Psoas muscle (tissue), 8 donors: ENCODE data around the gene KIF6. TPM values are rescaled to one million over a fixed set of nuclear protein-coding genes. Genes with fewer than 3 reads are reported as not detected.

Experiments used
- ATAC-seq, 4 donors: fragments of 200-7000 bp; cut with Tn5 transposase; one replicate each; pipeline ENCODE4 v1.9.1; 2020; ENCODE audit warnings: moderate library complexity in 3 of 4, mild to moderate bottlenecking in 2 of 4
- DNase-seq, 2 donors: peaks; one replicate each; pipeline ENCODE4 v3.0.0-alpha.2; 2020
- H3K27ac ChIP-seq: fragments of 200-600 bp; one replicate; pipeline ENCODE4 v1.8.0; 2022
- H3K27me3 ChIP-seq, 3 donors: fragments of 200-600 bp in 1 of 3; one replicate each; pipeline versions ENCODE4 v1.6.1 to v1.8.0; 2013 to 2022; ENCODE audit warnings: low read length in 2 of 3, mild to moderate bottlenecking in 2 of 3, moderate library complexity in 1 of 3; ENCODE audit not compliant: insufficient read depth in 3 of 3
- H3K36me3 ChIP-seq, 2 donors: fragments of 200-600 bp in 1 of 2; one replicate each; pipeline versions ENCODE4 v1.6.1 to v1.8.0; 2013 to 2022; ENCODE audit warnings: low read depth in 1 of 2, mild to moderate bottlenecking in 1 of 2, moderate library complexity in 1 of 2; ENCODE audit not compliant: insufficient read depth in 1 of 2
- H3K4me1 ChIP-seq: fragments of 200-600 bp; one replicate; pipeline ENCODE4 v1.8.0; 2022
- H3K4me3 ChIP-seq: fragments of 200-600 bp; one replicate; pipeline ENCODE4 v1.8.0; 2022; ENCODE audit warnings: mild to moderate bottlenecking
- H3K9me3 ChIP-seq: fragments of 200-600 bp; one replicate; pipeline ENCODE4 v1.8.0; 2022
- WGBS, 3 donors: extraction: QIAGEN DNeasy Blood & Tissue Kit; methylation state at CpG; one replicate each; pipeline versions ENCODE4 v1.1.6 to v1.1.7; 2013; 5-methylcytosine and 5-hydroxymethylcytosine counted together
- intact Hi-C, 2 donors: fragments of 100-400 bp; cut with DNase I; formaldehyde crosslinking; loops; one replicate each; pipeline versions ENCODE4 v1.11.0 to v1.14.2; 2022
- polyA plus RNA-seq, 3 donors: library from polyadenylated mRNA; stranded (reverse); fragments of 200-250 nt; gene quantifications; one replicate each; pipeline ENCODE4 v1.2.3, GENCODE V29; 2013
- total RNA-seq, 4 donors: library from RNA; stranded (reverse); fragmentation: NEBNext Ultra II Directional in 2 of 4; extraction: Animal tissue kit (Norgen Biotek cat#: 25700) in 2 of 4; gene quantifications; one replicate each; pipeline versions ENCODE4 v1.2.1 to v1.2.4, GENCODE V29; 2021 to 2023
- TF ChIP-seq, protein P1 (sequence below): fragments of 200-600 bp; IDR thresholded peaks from one replicate; pipeline ENCODE4 v1.8.0; 2022; ENCODE audit warnings: antibody characterized with exemption
- donor health status: healthy with polysubstance abuse.
- donor health status: DM: no; HTN: no; CAD: no; lungs with moderate emphysema.
- donor health status: Bipolar disorder and iron deficiency.
- donor health status: healthy.
- donor health status: DM: yes; HTN: yes; CAD: no.
- donor health status: DM: no; HTN: no; CAD: no.
- donor health status: DM: no; HTN: no; CAD: no.
- donor health status: DM: yes; HTN: yes; CAD: no.

The KIF6 gene
- total and polyA plus RNA-seq, 7 donors, result 0.03 to 0.17 (median 0.09) TPM; not detected in 2

DNA sequence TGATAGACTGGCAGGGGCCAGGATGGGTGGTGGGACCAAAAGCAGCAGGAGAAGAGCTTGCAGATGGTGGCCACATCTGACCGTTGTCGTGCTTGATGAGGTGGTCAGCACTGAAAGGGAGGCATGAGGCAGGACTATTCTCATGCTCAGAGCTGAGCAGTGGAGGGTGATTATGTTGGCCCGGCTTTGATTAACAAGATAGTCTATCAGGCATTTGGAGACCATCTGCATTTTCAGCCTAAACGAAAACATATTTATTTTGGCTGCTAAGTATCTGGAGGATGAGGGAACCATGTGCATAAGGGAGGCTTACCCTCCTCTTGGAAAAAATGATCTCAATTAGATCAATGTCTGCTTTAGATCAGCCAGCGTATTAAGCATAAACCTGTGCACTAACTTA is 261.1 kb downstream of the KIF6 start:
- no peaks in the 10 kb centered on the region for H3K4me1 ChIP-seq
- no peaks in the 10 kb centered on the region for H3K9me3 ChIP-seq
- H3K27ac ChIP-seq, result no peak overlapping the region
- ATAC-seq (no peak), DNase-seq (no peak)
- intact Hi-C loops, result no loop called here
- no peaks in the 10 kb centered on the region for H3K27me3 ChIP-seq
- WGBS, 3 donors, result 83 to 89% (median 87%) methylated on average over 5 of the region's 5 CpGs
- H3K36me3 ChIP-seq, result no peaks in the 10 kb centered on the region
- TF ChIP-seq, protein P1, sequence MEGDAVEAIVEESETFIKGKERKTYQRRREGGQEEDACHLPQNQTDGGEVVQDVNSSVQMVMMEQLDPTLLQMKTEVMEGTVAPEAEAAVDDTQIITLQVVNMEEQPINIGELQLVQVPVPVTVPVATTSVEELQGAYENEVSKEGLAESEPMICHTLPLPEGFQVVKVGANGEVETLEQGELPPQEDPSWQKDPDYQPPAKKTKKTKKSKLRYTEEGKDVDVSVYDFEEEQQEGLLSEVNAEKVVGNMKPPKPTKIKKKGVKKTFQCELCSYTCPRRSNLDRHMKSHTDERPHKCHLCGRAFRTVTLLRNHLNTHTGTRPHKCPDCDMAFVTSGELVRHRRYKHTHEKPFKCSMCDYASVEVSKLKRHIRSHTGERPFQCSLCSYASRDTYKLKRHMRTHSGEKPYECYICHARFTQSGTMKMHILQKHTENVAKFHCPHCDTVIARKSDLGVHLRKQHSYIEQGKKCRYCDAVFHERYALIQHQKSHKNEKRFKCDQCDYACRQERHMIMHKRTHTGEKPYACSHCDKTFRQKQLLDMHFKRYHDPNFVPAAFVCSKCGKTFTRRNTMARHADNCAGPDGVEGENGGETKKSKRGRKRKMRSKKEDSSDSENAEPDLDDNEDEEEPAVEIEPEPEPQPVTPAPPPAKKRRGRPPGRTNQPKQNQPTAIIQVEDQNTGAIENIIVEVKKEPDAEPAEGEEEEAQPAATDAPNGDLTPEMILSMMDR, result no peak
- H3K4me3 ChIP-seq, result no peak overlapping the region

DNA sequence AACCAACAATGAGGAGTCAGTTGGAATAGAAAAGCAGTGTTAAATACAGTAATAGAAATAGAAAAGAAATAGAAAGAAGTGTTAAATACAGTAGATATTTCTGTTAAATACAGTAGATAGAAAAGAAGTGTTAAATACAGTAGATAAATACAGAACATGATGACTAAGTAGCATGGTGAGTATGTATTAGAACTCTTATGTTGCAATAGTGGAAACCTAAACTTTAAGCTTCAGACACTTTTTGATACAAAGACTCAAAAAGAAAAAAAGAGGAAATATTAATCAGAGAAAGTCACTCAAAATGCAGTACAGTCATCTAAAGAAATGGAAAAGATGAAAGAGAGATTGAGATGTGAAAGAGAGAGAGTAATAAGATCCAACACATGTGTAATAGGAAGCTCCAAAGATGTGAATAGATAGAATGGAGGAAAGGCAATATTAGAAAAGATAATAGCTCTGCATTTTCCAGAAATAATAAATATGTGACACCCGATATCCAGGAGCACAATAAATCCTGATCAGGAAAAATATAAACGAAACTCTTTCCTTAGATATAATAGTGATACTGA is 271.2 kb downstream of the KIF6 start:
- ATAC-seq (no peak), DNase-seq (no peak)
- 72 to 95% (median 89%) methylated on average over 2 of the region's 2 CpGs for WGBS, 3 donors
- H3K27me3 ChIP-seq, result peaks cover 0 to 5% (median 4%) of the 10 kb centered on the region in 3 donors
- no peaks in the 10 kb centered on the region for H3K4me1 ChIP-seq
- intact Hi-C loops, result no loop called here
- no peaks in the 10 kb centered on the region for H3K36me3 ChIP-seq
- H3K27ac ChIP-seq, result no peak overlapping the region
- H3K4me3 ChIP-seq, result no peak overlapping the region
- H3K9me3 ChIP-seq, result no peaks in the 10 kb centered on the region
- TF ChIP-seq, protein P1, result no peak

DNA sequence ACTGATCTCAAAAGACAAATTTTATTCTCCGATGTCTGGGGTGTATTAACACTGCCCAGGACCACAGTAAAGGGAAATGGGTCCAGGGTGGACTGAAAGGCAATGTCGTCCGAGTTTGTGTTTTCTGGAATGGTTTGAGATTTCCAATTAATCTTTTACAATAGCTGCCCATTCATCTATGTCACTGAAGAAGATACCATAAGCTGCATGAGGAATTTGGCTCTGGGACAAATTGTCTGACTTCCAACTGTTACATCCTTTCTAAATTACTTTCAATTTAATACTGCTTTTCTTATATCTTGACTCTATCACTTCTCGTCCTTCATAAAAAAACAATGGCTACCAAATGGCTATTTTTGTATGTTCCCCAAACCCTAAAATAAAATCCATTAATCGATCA is 272.0 kb downstream of the KIF6 start:
- Histone ChIP-seq H3K27me3 (peaks cover 0 to 5% (median 4%) of the 10 kb centered on the region in 3 donors), H3K36me3 (no peaks in the 10 kb centered on the region), H3K27ac (no peak overlapping the region), H3K4me3 (no peak overlapping the region), H3K4me1 (no peaks in the 10 kb centered on the region), H3K9me3 (no peaks in the 10 kb centered on the region)
- TF ChIP-seq, protein P1, result no peak
- 49 to 51% (median 49%) methylated on average over 5 of the region's 5 CpGs for WGBS, 3 donors
- ATAC-seq, result no peak
- intact Hi-C loops, result no loop called here
- DNase-seq, result no peak

DNA sequence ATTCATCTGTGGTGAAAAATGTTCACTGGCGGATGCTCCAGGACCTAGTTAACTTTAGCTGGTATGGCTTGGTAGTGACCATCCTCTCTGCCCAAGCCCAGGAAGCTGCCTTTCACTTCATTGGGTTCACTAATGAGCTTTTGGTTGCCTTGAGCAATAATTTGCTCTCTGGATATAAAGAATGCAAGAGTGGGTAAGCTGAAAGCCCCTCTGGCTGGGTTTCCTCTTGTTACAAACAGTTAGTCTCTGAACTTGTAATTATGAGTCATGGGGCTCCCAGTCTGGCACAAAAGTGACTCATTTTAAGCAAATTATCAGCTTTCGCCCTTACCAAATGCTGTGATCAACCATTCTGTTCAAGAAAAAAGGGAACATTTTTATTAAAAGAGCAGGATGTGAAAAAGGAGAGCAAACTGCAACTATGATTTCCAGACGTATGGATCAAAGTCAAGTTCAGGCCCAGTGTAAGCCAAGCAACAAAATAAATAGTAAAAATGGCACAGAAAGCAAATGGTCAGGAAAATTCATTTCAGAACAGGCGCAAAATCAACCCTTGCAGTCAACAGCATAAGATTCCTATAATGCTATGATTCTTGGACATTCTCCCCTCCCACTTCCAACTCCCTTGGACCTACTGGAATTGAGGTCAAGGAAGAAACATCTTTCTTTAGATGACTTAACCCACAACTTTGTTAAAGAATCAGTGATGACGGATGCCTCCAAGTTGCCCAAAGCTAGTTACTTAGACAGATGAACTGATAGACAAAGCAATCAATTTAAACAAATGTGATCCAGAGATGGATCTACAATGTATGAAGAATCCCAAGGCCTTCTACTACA is 272.7 kb downstream of the KIF6 start:
- DNase-seq, result no peak

More for the DNA sequence above, 272.7 kb downstream of the KIF6 start:
- TF ChIP-seq, protein P1, result no peak
- Histone ChIP-seq H3K4me1 (no peaks in the 10 kb centered on the region), H3K9me3 (no peaks in the 10 kb centered on the region), H3K27me3 (peaks cover 0 to 5% (median 4%) of the 10 kb centered on the region in 3 donors), H3K36me3 (no peaks in the 10 kb centered on the region), H3K27ac (no peak overlapping the region), H3K4me3 (no peak overlapping the region)
- ATAC-seq, result no peak
- WGBS, 3 donors, result 80 to 86% (median 82%) methylated on average over 5 of the region's 5 CpGs
- intact Hi-C loops, result no loop called here
